Measurements from ENCODE around the gene ALPL. TPM values are rescaled to one million over a fixed set of nuclear protein-coding genes. Genes with fewer than 3 reads are reported as not detected.

ALPL gene
- total RNA-seq, 1 experiment from 2014 or later: 140 TPM

- Mint-ChIP-seq H3K4me3 (no peak overlapping the region), H3K9me3 (peaks cover 3% of the 10 kb centered on the region; the same call in 1 of the 2 replicates), H3K4me1 (peaks cover 14% of the 10 kb centered on the region), H3K36me3 (peaks cover 7% of the 10 kb centered on the region; the same call in 1 of the 2 replicates), H3K27ac (no peak overlapping the region), H3K27me3 (ENCODE audit: low read depth) (no peaks in the 10 kb centered on the region)
- POLR2A ChIA-PET: no interaction called here
- TF ChIP-seq PRRX2 (CRISPR knock-in tag; IDR thresholded peaks at IDR 0.05): no peak
- DNase-seq (ENCODE audit: low spot score) (no peak), ATAC-seq (no peak)
- CTCF ChIA-PET: interaction anchor here (0.6 to 3.3 kb wide), 10 partner anchors 20 to 304 kb away, joined by 3 to 25 read pairs (median 6); partner anchors contain the start of gene ALPL
These were observed 64.3 kb downstream of the ALPL start for GRCh38 chr1:21573475-21573874.

GRCh38 chr1:21573971-21574465 lies 64.8 kb downstream of the ALPL start:
- Mint-ChIP-seq H3K36me3 (peaks cover 7% of the 10 kb centered on the region; the same call in 1 of the 2 replicates), H3K4me3 (no peak overlapping the region), H3K4me1 (peaks cover 12% of the 10 kb centered on the region), H3K27ac (no peak overlapping the region; the same call in 1 of the 2 replicates), H3K9me3 (peaks cover 3% of the 10 kb centered on the region; the same call in 1 of the 2 replicates), H3K27me3 (ENCODE audit: low read depth) (no peaks in the 10 kb centered on the region)
- ATAC-seq (peak; percentile 73), DNase-seq (ENCODE audit: low spot score) (peak; percentile 83)
- TF ChIP-seq PRDM15 (CRISPR knock-in tag; IDR thresholded peaks at IDR 0.05): no peak
- ChIA-PET CTCF (interaction anchor here (0.8 to 3.3 kb wide), 16 partner anchors 20 to 356 kb away, joined by 3 to 25 read pairs (median 4); partner anchors contain the start of gene ALPL), POLR2A (no interaction called here)

GRCh38 chr1:21574466-21575151 lies 65.4 kb downstream of the ALPL start:
- Mint-ChIP-seq H3K9me3 (peaks cover 3% of the 10 kb centered on the region; the same call in 1 of the 2 replicates), H3K36me3 (peaks cover 7% of the 10 kb centered on the region; the same call in 1 of the 2 replicates), H3K27me3 (ENCODE audit: low read depth) (no peaks in the 10 kb centered on the region), H3K27ac (peak overlapping the region; percentile 66; the same call in 1 of the 2 replicates), H3K4me1 (peaks cover 12% of the 10 kb centered on the region), H3K4me3 (peak overlapping the region; percentile 10; the same call in 1 of the 2 replicates)
- 0 out of 2 replicates have a peak, but pooled peaks have one; percentile 33 for TF ChIP-seq MAX (CRISPR knock-in tag; IDR thresholded peaks at IDR 0.05)
- no peak for TF ChIP-seq USF1 (CRISPR knock-in tag; IDR thresholded peaks at IDR 0.05)
- TF ChIP-seq ATF2 (CRISPR knock-in tag; IDR thresholded peaks at IDR 0.05; ENCODE audit: borderline replicate concordance, low read depth): no peak
- TF ChIP-seq SP1 (CRISPR knock-in tag; conservative IDR thresholded peaks at IDR 0.05): no peak
- ChIA-PET POLR2A (no interaction called here), CTCF (interaction anchor here (0.6 to 3.3 kb wide), 17 partner anchors 19 to 364 kb away, joined by 3 to 25 read pairs (median 4); partner anchors contain the start of gene ALPL)
- peak; percentile 76 for ATAC-seq
- peak; percentile 57 for DNase-seq (ENCODE audit: low spot score)

- ChIA-PET POLR2A (no interaction called here), CTCF (interaction anchor here (0.6 to 3.3 kb wide), 12 partner anchors 31 to 365 kb away, joined by 3 to 25 read pairs (median 4); partner anchors contain the start of gene ALPL)
- Mint-ChIP-seq H3K4me3 (no peak overlapping the region), H3K4me1 (peaks cover 12% of the 10 kb centered on the region), H3K9me3 (peaks cover 3% of the 10 kb centered on the region; the same call in 1 of the 2 replicates), H3K27me3 (ENCODE audit: low read depth) (peaks cover 5% of the 10 kb centered on the region; the same call in 1 of the 2 replicates), H3K27ac (no peak overlapping the region), H3K36me3 (peaks cover 7% of the 10 kb centered on the region; the same call in 1 of the 2 replicates)
- no peak for ATAC-seq
- no peak for DNase-seq (ENCODE audit: low spot score)
- TF ChIP-seq PRDM15 (CRISPR knock-in tag; IDR thresholded peaks at IDR 0.05) (no peak), NR2C2 (CRISPR knock-in tag; IDR thresholded peaks at IDR 0.05) (no peak), GTF2I (CRISPR knock-in tag; conservative IDR thresholded peaks at IDR 0.05) (no peak), IRF1 (CRISPR knock-in tag; IDR thresholded peaks at IDR 0.05) (no peak), ZNF281 (CRISPR knock-in tag; IDR thresholded peaks at IDR 0.05) (no peak)
These were observed 66.2 kb downstream of the ALPL start for GRCh38 chr1:21575351-21575942.
